ENCODE data around the gene DNM2.

DNM2 gene

DNA sequence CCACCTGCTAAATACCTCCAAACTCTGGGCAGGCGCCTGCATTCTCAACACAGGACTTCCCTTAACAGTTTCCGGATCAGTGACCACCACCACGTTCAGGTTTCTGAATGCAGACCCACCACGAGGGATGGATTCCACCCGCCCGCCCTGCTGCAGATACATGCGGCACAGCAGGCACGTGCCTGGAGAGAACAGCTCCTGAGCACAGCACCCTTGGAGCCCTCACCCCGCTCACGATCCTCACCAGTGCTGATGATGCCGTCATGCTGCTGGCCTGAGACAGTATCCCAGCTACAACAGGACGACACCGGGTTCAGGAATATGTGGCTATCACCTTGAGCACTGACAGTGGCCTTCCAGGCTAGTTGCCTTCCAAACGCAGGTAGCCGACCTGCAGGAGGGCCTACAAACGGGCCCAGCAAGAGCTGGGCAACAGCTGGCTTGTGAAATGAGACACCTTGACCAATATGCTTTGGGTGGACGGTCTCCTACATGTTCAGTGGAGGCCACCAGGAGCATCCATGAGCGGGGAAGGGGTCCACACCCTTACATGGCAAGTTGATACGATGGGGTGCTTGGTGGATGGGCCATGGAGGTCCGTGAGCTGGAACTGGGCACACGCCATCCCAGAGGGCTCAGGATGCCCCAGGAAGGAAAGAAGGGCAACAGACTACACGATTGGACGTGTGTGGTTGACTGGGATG, 26.5 kb upstream of the DNM2 start:
- no peaks in the 10 kb centered on the region for H3K9me3 ChIP-seq (ENCODE audit: insufficient read depth, low read length)
- H3K4me1 ChIP-seq (ENCODE audit: low read length): no peaks in the 10 kb centered on the region
- H3K27ac ChIP-seq (ENCODE audit: low read length): no peak overlapping the region
- no peak overlapping the region for H3K9ac ChIP-seq (ENCODE audit: low read length)
- H3K36me3 ChIP-seq (replicated peaks; ENCODE audit: low read depth, low read length): peaks cover 64% of the 10 kb centered on the region
- peaks cover 28% of the 10 kb centered on the region; the same call in 1 of the 2 replicates for H3K79me2 ChIP-seq (ENCODE audit: low read length)
- TF ChIP-seq EZH2phosphoT487 (IDR thresholded peaks at IDR 0.05; ENCODE audit: low read depth): no peak
- H3K4me2 ChIP-seq (ENCODE audit: low read length): no peak overlapping the region
- no peak overlapping the region for H3K4me3 ChIP-seq (ENCODE audit: low read length)
- peaks cover 44% of the 10 kb centered on the region for H4K20me1 ChIP-seq (ENCODE audit: insufficient read depth, low read length)
- no peaks in the 10 kb centered on the region for H3K27me3 ChIP-seq (ENCODE audit: low read depth, low read length)
- no peak overlapping the region for H2AFZ ChIP-seq (ENCODE audit: low read depth, low read length)

GRCh38 chr19:10691883-10692282, 26.0 kb upstream of the DNM2 start:
- TF ChIP-seq CTCF (IDR thresholded peaks at IDR 0.05; ENCODE audit: low read depth, low read length): no peak
- no peak for TF ChIP-seq EZH2phosphoT487 (IDR thresholded peaks at IDR 0.05; ENCODE audit: low read depth)
- H3K4me1 ChIP-seq (ENCODE audit: low read length): no peaks in the 10 kb centered on the region
- no peaks in the 10 kb centered on the region for H3K9me3 ChIP-seq (ENCODE audit: insufficient read depth, low read length)
- peaks cover 23% of the 10 kb centered on the region; the same call in 1 of the 2 replicates for H3K79me2 ChIP-seq (ENCODE audit: low read length)
- peaks cover 40% of the 10 kb centered on the region for H4K20me1 ChIP-seq (ENCODE audit: insufficient read depth, low read length)
- H2AFZ ChIP-seq (ENCODE audit: low read depth, low read length): no peak overlapping the region
- no peak overlapping the region for H3K4me3 ChIP-seq (ENCODE audit: low read length)
- no peak overlapping the region for H3K4me2 ChIP-seq (ENCODE audit: low read length)
- H3K9ac ChIP-seq (ENCODE audit: low read length): no peak overlapping the region
- peaks cover 58% of the 10 kb centered on the region for H3K36me3 ChIP-seq (replicated peaks; ENCODE audit: low read depth, low read length)
- no peaks in the 10 kb centered on the region for H3K27me3 ChIP-seq (ENCODE audit: low read depth, low read length)
- no peak overlapping the region for H3K27ac ChIP-seq (ENCODE audit: low read length)

- Histone ChIP-seq H3K9me3 (ENCODE audit: insufficient read depth, low read length) (no peaks in the 10 kb centered on the region), H3K79me2 (ENCODE audit: low read length) (peaks cover 19% of the 10 kb centered on the region; the same call in 1 of the 2 replicates), H3K36me3 (replicated peaks; ENCODE audit: low read depth, low read length) (peaks cover 51% of the 10 kb centered on the region), H3K4me2 (ENCODE audit: low read length) (no peak overlapping the region), H3K9ac (ENCODE audit: low read length) (no peak overlapping the region), H3K27me3 (ENCODE audit: low read depth, low read length) (no peaks in the 10 kb centered on the region), H4K20me1 (ENCODE audit: insufficient read depth, low read length) (peaks cover 37% of the 10 kb centered on the region), H3K27ac (ENCODE audit: low read length) (no peak overlapping the region), H3K4me3 (ENCODE audit: low read length) (no peak overlapping the region), H2AFZ (ENCODE audit: low read depth, low read length) (no peak overlapping the region), H3K4me1 (ENCODE audit: low read length) (no peaks in the 10 kb centered on the region)
- TF ChIP-seq EZH2phosphoT487 (IDR thresholded peaks at IDR 0.05; ENCODE audit: low read depth): no peak
- no peak for TF ChIP-seq CTCF (IDR thresholded peaks at IDR 0.05; ENCODE audit: low read depth, low read length)
Observed at GRCh38 chr19:10692673-10693264, 25.1 kb upstream of the DNM2 start.

GRCh38 chr19:10694706-10695307, 23.1 kb upstream of the DNM2 start:
- Histone ChIP-seq H3K4me1 (ENCODE audit: low read length) (no peaks in the 10 kb centered on the region), H3K27ac (ENCODE audit: low read length) (no peak overlapping the region), H3K9ac (ENCODE audit: low read length) (no peak overlapping the region), H2AFZ (ENCODE audit: low read depth, low read length) (no peak overlapping the region), H3K36me3 (replicated peaks; ENCODE audit: low read depth, low read length) (peaks cover 31% of the 10 kb centered on the region), H3K9me3 (ENCODE audit: insufficient read depth, low read length) (no peaks in the 10 kb centered on the region), H3K4me3 (ENCODE audit: low read length) (no peak overlapping the region), H3K79me2 (ENCODE audit: low read length) (peaks cover 8% of the 10 kb centered on the region; the same call in 1 of the 2 replicates), H3K27me3 (ENCODE audit: low read depth, low read length) (no peaks in the 10 kb centered on the region), H4K20me1 (ENCODE audit: insufficient read depth, low read length) (peaks cover 30% of the 10 kb centered on the region), H3K4me2 (ENCODE audit: low read length) (no peak overlapping the region)
- no peak for TF ChIP-seq CTCF (IDR thresholded peaks at IDR 0.05; ENCODE audit: low read depth, low read length)
- TF ChIP-seq EZH2phosphoT487 (IDR thresholded peaks at IDR 0.05; ENCODE audit: low read depth): no peak

Data from OCI-LY3 (cell line).